Activated T-cell treated with anti-CD3 and anti-CD28 coated beads, Interleukin-2, amount 50 U/mL, for 4 hours (primary cell): ENCODE results near the gene SURF6. TPM values are rescaled to one million over a fixed set of nuclear protein-coding genes. Genes with fewer than 3 reads are reported as not detected.
A peak's percentile ranks its signal among the peaks of the same experiment; 100 is the strongest.
"Not testable (repeated sequence)": the region's sequence is repeated elsewhere in the genome, so short reads cannot be mapped to it uniquely, and the experiment has no call there.

ENCODE experiments used
- ATAC-seq, 2 donors: fragments of 200-7000 bp; cut with Tn5 transposase; one replicate each; pipeline ENCODE4 v1.10.0; 2021
- DNase-seq: peaks from one replicate; pipeline ENCODE4 v3.0.0-alpha.2; 2020
- H3K27me3 Mint-ChIP-seq: one replicate; pipeline ENCODE4 v1.8.0; 2021; ENCODE audit warnings: low read depth, mixed read lengths
- H3K36me3 Mint-ChIP-seq: one replicate; pipeline ENCODE4 v1.8.0; 2022; ENCODE audit warnings: mixed read lengths; ENCODE audit not compliant: insufficient read depth
- H3K4me1 Mint-ChIP-seq: one replicate; pipeline ENCODE4 v1.8.0; 2021; ENCODE audit warnings: low read depth, mixed read lengths
- H3K4me3 Mint-ChIP-seq: one replicate; pipeline ENCODE4 v1.8.0; 2021; ENCODE audit warnings: mild to moderate bottlenecking, moderate library complexity, mixed read lengths
- H3K9me3 Mint-ChIP-seq: one replicate; pipeline ENCODE4 v1.8.0; 2021; ENCODE audit warnings: mixed read lengths
- total RNA-seq, 3 donors: library from RNA; stranded (reverse); gene quantifications; one replicate each; pipeline ENCODE4 v1.2.1, GENCODE V29; 2021

Gene SURF6
- total RNA-seq, 3 donors from 2014 or later, result 56.0 to 61.7 (median 58.5) TPM

GRCh38 chr9:133347515-133347984 is 11.6 kb upstream of the SURF6 start:
- Mint-ChIP-seq H3K27me3 (no peaks in the 10 kb centered on the region), H3K36me3 (peaks cover 47% of the 10 kb centered on the region), H3K4me3 (peak overlapping the region; percentile 99), H3K9me3 (no peaks in the 10 kb centered on the region), H3K4me1 (peaks cover 34% of the 10 kb centered on the region)
- DNase-seq (no peak), ATAC-seq (peak; percentile 36 to 39)

- Mint-ChIP-seq H3K4me3 (peak overlapping the region; percentile 99), H3K36me3 (peaks cover 39% of the 10 kb centered on the region), H3K4me1 (peaks cover 38% of the 10 kb centered on the region), H3K27me3 (no peaks in the 10 kb centered on the region), H3K9me3 (no peaks in the 10 kb centered on the region)
- no peak for ATAC-seq
- DNase-seq, result no peak
These were observed 10.2 kb upstream of the SURF6 start for GRCh38 chr9:133346021-133346785.

- peaks cover 37% of the 10 kb centered on the region for H3K36me3 Mint-ChIP-seq
- no peaks in the 10 kb centered on the region for H3K27me3 Mint-ChIP-seq
- DNase-seq (no peak), ATAC-seq (no peak)
- H3K9me3 Mint-ChIP-seq, result no peaks in the 10 kb centered on the region
- peaks cover 41% of the 10 kb centered on the region for H3K4me1 Mint-ChIP-seq
- H3K4me3 Mint-ChIP-seq, result no peak overlapping the region
These were observed 9.6 kb upstream of the SURF6 start for GRCh38 chr9:133345596-133345995.

GRCh38 chr9:133344979-133345378 is 9.0 kb upstream of the SURF6 start:
- Mint-ChIP-seq H3K4me1 (peaks cover 42% of the 10 kb centered on the region), H3K36me3 (peaks cover 34% of the 10 kb centered on the region), H3K27me3 (no peaks in the 10 kb centered on the region), H3K4me3 (no peak overlapping the region), H3K9me3 (no peaks in the 10 kb centered on the region)
- DNase-seq (no peak), ATAC-seq (no peak)

GRCh38 chr9:133344071-133344470 is 8.1 kb upstream of the SURF6 start:
- H3K27me3 Mint-ChIP-seq, result no peaks in the 10 kb centered on the region
- H3K4me1 Mint-ChIP-seq, result peaks cover 42% of the 10 kb centered on the region
- H3K36me3 Mint-ChIP-seq, result peaks cover 32% of the 10 kb centered on the region
- no peak for DNase-seq
- H3K4me3 Mint-ChIP-seq, result no peak overlapping the region
- H3K9me3 Mint-ChIP-seq, result no peaks in the 10 kb centered on the region
- ATAC-seq, result no peak

- Mint-ChIP-seq H3K9me3 (no peaks in the 10 kb centered on the region), H3K4me3 (no peak overlapping the region), H3K4me1 (peaks cover 40% of the 10 kb centered on the region), H3K27me3 (no peaks in the 10 kb centered on the region), H3K36me3 (peaks cover 26% of the 10 kb centered on the region)
- ATAC-seq (no peak), DNase-seq (no peak)
These were observed 6.6 kb upstream of the SURF6 start for GRCh38 chr9:133342570-133342969.

GRCh38 chr9:133342069-133342406 is 6.0 kb upstream of the SURF6 start:
- no peak for DNase-seq
- Mint-ChIP-seq H3K4me1 (peaks cover 38% of the 10 kb centered on the region), H3K4me3 (no peak overlapping the region), H3K27me3 (no peaks in the 10 kb centered on the region), H3K36me3 (peaks cover 26% of the 10 kb centered on the region), H3K9me3 (no peaks in the 10 kb centered on the region)
- no peak for ATAC-seq

- H3K27me3 Mint-ChIP-seq, result no peaks in the 10 kb centered on the region
- no peak overlapping the region for H3K4me3 Mint-ChIP-seq
- peaks cover 35% of the 10 kb centered on the region for H3K4me1 Mint-ChIP-seq
- DNase-seq (no peak), ATAC-seq (no peak)
- peaks cover 26% of the 10 kb centered on the region for H3K36me3 Mint-ChIP-seq
- no peaks in the 10 kb centered on the region for H3K9me3 Mint-ChIP-seq
These were observed 5.5 kb upstream of the SURF6 start for GRCh38 chr9:133341369-133342068.

- peaks cover 32% of the 10 kb centered on the region for H3K4me1 Mint-ChIP-seq
- ATAC-seq, result no peak
- no peak overlapping the region for H3K4me3 Mint-ChIP-seq
- no peaks in the 10 kb centered on the region for H3K27me3 Mint-ChIP-seq
- peaks cover 26% of the 10 kb centered on the region for H3K36me3 Mint-ChIP-seq
- no peaks in the 10 kb centered on the region for H3K9me3 Mint-ChIP-seq
- DNase-seq, result no peak
These were observed 4.9 kb upstream of the SURF6 start for GRCh38 chr9:133340916-133341315.

GRCh38 chr9:133340256-133340655 is 4.3 kb upstream of the SURF6 start:
- Mint-ChIP-seq H3K27me3 (no peaks in the 10 kb centered on the region), H3K4me3 (no peak overlapping the region), H3K4me1 (peaks cover 34% of the 10 kb centered on the region), H3K9me3 (no peaks in the 10 kb centered on the region), H3K36me3 (peaks cover 25% of the 10 kb centered on the region)
- no peak for ATAC-seq
- no peak for DNase-seq

- ATAC-seq (no peak), DNase-seq (no peak)
- H3K9me3 Mint-ChIP-seq, result no peaks in the 10 kb centered on the region
- H3K36me3 Mint-ChIP-seq, result peaks cover 27% of the 10 kb centered on the region
- no peak overlapping the region for H3K4me3 Mint-ChIP-seq
- H3K27me3 Mint-ChIP-seq, result no peaks in the 10 kb centered on the region
- peaks cover 35% of the 10 kb centered on the region for H3K4me1 Mint-ChIP-seq
These were observed 3.7 kb upstream of the SURF6 start for GRCh38 chr9:133339641-133340040.

GRCh38 chr9:133334888-133335287 is 1.1 kb downstream of the SURF6 start:
- peaks cover 51% of the 10 kb centered on the region for H3K36me3 Mint-ChIP-seq
- not testable (repeated sequence) for ATAC-seq, H3K27me3 Mint-ChIP-seq

GRCh38 chr9:133334161-133334560 is 1.8 kb downstream of the SURF6 start:
- no peak for DNase-seq
- Mint-ChIP-seq H3K36me3 (peaks cover 48% of the 10 kb centered on the region), H3K4me1 (peaks cover 26% of the 10 kb centered on the region)

More at GRCh38 chr9:133334888-133335287, 1.1 kb downstream of the SURF6 start:
- H3K9me3 Mint-ChIP-seq, DNase-seq: not testable (repeated sequence)
- Mint-ChIP-seq H3K4me1 (peaks cover 31% of the 10 kb centered on the region), H3K4me3 (peak overlapping the region; percentile 89)

GRCh38 chr9:133333566-133333965 is 2.4 kb downstream of the SURF6 start:
- peaks cover 46% of the 10 kb centered on the region for H3K36me3 Mint-ChIP-seq
- H3K4me3 Mint-ChIP-seq, result peak overlapping the region; percentile 89
- no peaks in the 10 kb centered on the region for H3K9me3 Mint-ChIP-seq
- no peaks in the 10 kb centered on the region for H3K27me3 Mint-ChIP-seq
- ATAC-seq (no peak), DNase-seq (no peak)
- peaks cover 24% of the 10 kb centered on the region for H3K4me1 Mint-ChIP-seq

More at GRCh38 chr9:133334161-133334560, 1.8 kb downstream of the SURF6 start:
- no peaks in the 10 kb centered on the region for H3K9me3 Mint-ChIP-seq
- peak overlapping the region; percentile 89 for H3K4me3 Mint-ChIP-seq
- ATAC-seq, result no peak
- H3K27me3 Mint-ChIP-seq, result no peaks in the 10 kb centered on the region

- Mint-ChIP-seq H3K9me3 (no peaks in the 10 kb centered on the region), H3K4me3 (no peak overlapping the region), H3K4me1 (peaks cover 23% of the 10 kb centered on the region), H3K27me3 (no peaks in the 10 kb centered on the region), H3K36me3 (peaks cover 48% of the 10 kb centered on the region)
- DNase-seq, result no peak
- no peak for ATAC-seq
These were observed 3.0 kb downstream of the SURF6 start for GRCh38 chr9:133333011-133333410.
